Endothelial cell of umbilical vein (primary cell): Measurements from ENCODE around the gene TNFRSF14. TPM values are rescaled to one million over a fixed set of nuclear protein-coding genes. Genes with fewer than 3 reads are reported as not detected.

Source experiments
- BruUV-seq: library from RNA; stranded (reverse); fragments of 400-500 nt; replicated peaks from 2 replicates; lab custom pipeline; 2021; lab: Mats Ljungman, UMichigan
- CTCF ChIA-PET: fragments of 300-600, 350-600 bp; sonication (Branson Sonifier 250); formaldehyde crosslinking; loops from one replicate; lab custom pipeline; 2021; ENCODE audit warnings: antibody characterized with exemption, inconsistent platforms; lab: Charles Lee
- POLR2A ChIA-PET: fragments of 300-600, 350-600 bp; sonication (Branson Sonifier 250); formaldehyde crosslinking; loops from one replicate; lab custom pipeline; 2021; ENCODE audit warnings: antibody characterized with exemption, inconsistent platforms; lab: Charles Lee
- DNase-seq: peaks from one replicate; pipeline ENCODE4 v3.0.0-alpha.2; 2011; ENCODE audit warnings: low read depth, low spot score
- FAIRE-seq: peaks from 2 replicates; lab custom pipeline; 2011; peaks lifted over from hg19 to GRCh38; lab: Jason Lieb, UNC
- H2AFZ ChIP-seq: 2 replicates; pipeline ENCODE4 v1.6.0; 2012; ENCODE audit warnings: low read depth, low read length, control low read depth, inconsistent platforms
- H3K27ac ChIP-seq: 2 replicates; pipeline ENCODE4 v1.5.1; 2011; ENCODE audit warnings: low read depth, mild to moderate bottlenecking, control low read depth, low read length, moderate library complexity; ENCODE audit not compliant: insufficient read depth
- H3K27me3 ChIP-seq, 2 experiments: 2 replicates each; pipeline versions ENCODE4 v1.6.0 to v1.6.1; 2011; ENCODE audit warnings: low read length in 2 of 2, mixed read lengths in 1 of 2; ENCODE audit not compliant: control insufficient read depth in 2 of 2, insufficient read depth in 2 of 2
- H3K36me3 ChIP-seq, 2 experiments: 2 replicates in 1 of 2; 3 replicates in 1 of 2; pipeline ENCODE4 v1.5.1; 2011; ENCODE audit warnings: low read length in 2 of 2, mild to moderate bottlenecking in 1 of 2, moderate library complexity in 1 of 2; ENCODE audit not compliant: control insufficient read depth in 2 of 2, insufficient read depth in 2 of 2; ENCODE audit errors: extremely low read depth in 1 of 2
- H3K4me1 ChIP-seq: 3 replicates; pipeline ENCODE4 v1.5.1; 2011; ENCODE audit warnings: mild to moderate bottlenecking, low read length; ENCODE audit not compliant: control insufficient read depth, insufficient read depth; ENCODE audit errors: extremely low read depth
- H3K4me2 ChIP-seq: 2 replicates; pipeline ENCODE4 v1.6.1; 2011; ENCODE audit warnings: low read length, control low read depth, mixed read lengths; ENCODE audit not compliant: insufficient read depth
- H3K4me3 ChIP-seq, 3 experiments: fragments of 200-600 bp in 1 of 3; sonication (generic), shearing (Covaris generic) in 1 of 3; replicated peaks in 1 of 3; 2 replicates each; pipeline ENCODE4 v1.5.1; 2011 to 2016; ENCODE audit warnings: control low read depth in 3 of 3, low read length in 3 of 3, mild to moderate bottlenecking in 2 of 3, inconsistent platforms in 1 of 3, low read depth in 1 of 3, moderate library complexity in 1 of 3; ENCODE audit not compliant: insufficient read depth in 1 of 3
- H3K79me2 ChIP-seq: 2 replicates; pipeline ENCODE4 v1.6.0; 2012; ENCODE audit warnings: low read length, inconsistent platforms; ENCODE audit not compliant: control insufficient read depth, insufficient read depth
- H3K9ac ChIP-seq: replicated peaks from 2 replicates; pipeline ENCODE3; 2011; ENCODE audit warnings: low read length, control low read depth; ENCODE audit not compliant: insufficient read depth; ENCODE audit errors: extremely low read depth
- H3K9me1 ChIP-seq: replicated peaks from 3 replicates; pipeline ENCODE4 v1.6.0; 2011; ENCODE audit warnings: mild to moderate bottlenecking, low read length; ENCODE audit not compliant: control insufficient read depth, insufficient read depth; ENCODE audit errors: extremely low read depth
- H3K9me3 ChIP-seq: replicated peaks from 2 replicates; pipeline ENCODE4 v1.5.1; 2012; ENCODE audit warnings: low read length, inconsistent platforms; ENCODE audit not compliant: control insufficient read depth, insufficient read depth
- H4K20me1 ChIP-seq: replicated peaks from 2 replicates; pipeline ENCODE3; 2011; ENCODE audit warnings: mild to moderate bottlenecking, low read length; ENCODE audit not compliant: control insufficient read depth, insufficient read depth; ENCODE audit errors: extremely low read depth
- CTCF ChIP-seq, 2 donors: IDR thresholded peaks; 1 replicate in 1 of 2; 2 replicates in 1 of 2; pipeline ENCODE4 v1.5.1; 2011; ENCODE audit warnings: low read length in 2 of 2, mild to moderate bottlenecking in 2 of 2, moderate library complexity in 2 of 2, control low read depth in 1 of 2, inconsistent platforms in 1 of 2, low read depth in 1 of 2; ENCODE audit not compliant: insufficient read depth in 1 of 2; ENCODE audit errors: extremely low read depth in 1 of 2
- EZH2 ChIP-seq: IDR thresholded peaks from 2 replicates; pipeline ENCODE4 v1.6.1; 2012; ENCODE audit warnings: borderline replicate concordance, low read depth, mild to moderate bottlenecking, moderate library complexity, low read length, inconsistent platforms; ENCODE audit not compliant: severe bottlenecking
- FOS ChIP-seq: IDR thresholded peaks from 2 replicates; pipeline ENCODE4 v1.6.1; 2011; ENCODE audit warnings: mild to moderate bottlenecking, low read length, moderate library complexity, borderline replicate concordance; ENCODE audit not compliant: insufficient read depth
- GATA2 ChIP-seq: IDR thresholded peaks from 2 replicates; pipeline ENCODE4 v1.7.0; 2011; ENCODE audit warnings: low read depth, mild to moderate bottlenecking, moderate library complexity, mixed read lengths, low read length; ENCODE audit not compliant: insufficient read length, insufficient read depth
- JUN ChIP-seq: IDR thresholded peaks from 2 replicates; pipeline ENCODE4 v1.6.1; 2011; ENCODE audit warnings: borderline replicate concordance, low read depth; ENCODE audit not compliant: insufficient read length, insufficient read depth
- MYC ChIP-seq: IDR thresholded peaks from one replicate; pipeline ENCODE4 v1.6.1; 2011; ENCODE audit warnings: mild to moderate bottlenecking, low read depth, low read length
- POLR2A ChIP-seq: IDR thresholded peaks from 2 replicates; pipeline ENCODE4 v1.6.1; 2012; ENCODE audit warnings: low read depth, mild to moderate bottlenecking, control low read depth, low read length
- POLR2AphosphoS5 ChIP-seq: IDR thresholded peaks from 2 replicates; pipeline ENCODE4 v1.6.1; 2012; ENCODE audit warnings: low read depth, mild to moderate bottlenecking, control low read depth, low read length, moderate library complexity; ENCODE audit not compliant: insufficient read depth
- dilution Hi-C: fragments of 300-500 bp; cut with MboI; formaldehyde crosslinking; loops from one replicate; pipeline ENCODE4 v1.15.0; 2019; ENCODE audit warnings: low sequenced_read_pairs; ENCODE audit not compliant: extremely low pct_ligation_motif_present
- intact Hi-C: fragments of 100-400 bp; cut with micrococcal nuclease; formaldehyde crosslinking; loops from one replicate; pipeline ENCODE4 v1.10.0; 2022
- polyA plus RNA-seq, 4 experiments: library from polyadenylated mRNA; depleted of rRNA in 3 of 4; stranded (reverse) in 3 of 4; unstranded in 1 of 4; fragments of >200 nt; gene quantifications; 2 replicates each; pipeline versions ENCODE4 v1.2.1 to v1.2.3, GENCODE V29; 2011 to 2012; ENCODE audit warnings: missing spikeins in 1 of 4
- total RNA-seq: library from RNA; stranded (reverse); gene quantifications from 2 replicates; pipeline ENCODE4 v1.2.3, GENCODE V29; 2021
- TF ChIP-seq, protein P1 (sequence below): IDR thresholded peaks from 2 replicates; pipeline ENCODE4 v1.6.1; 2011; ENCODE audit not compliant: insufficient read depth, insufficient read length

TNFRSF14 gene
- total and polyA plus RNA-seq, 2 donors (not counting 3 experiments of a cell fraction or from before 2014, with no cell fraction given), result 40.9 to 49.4 TPM

DNA sequence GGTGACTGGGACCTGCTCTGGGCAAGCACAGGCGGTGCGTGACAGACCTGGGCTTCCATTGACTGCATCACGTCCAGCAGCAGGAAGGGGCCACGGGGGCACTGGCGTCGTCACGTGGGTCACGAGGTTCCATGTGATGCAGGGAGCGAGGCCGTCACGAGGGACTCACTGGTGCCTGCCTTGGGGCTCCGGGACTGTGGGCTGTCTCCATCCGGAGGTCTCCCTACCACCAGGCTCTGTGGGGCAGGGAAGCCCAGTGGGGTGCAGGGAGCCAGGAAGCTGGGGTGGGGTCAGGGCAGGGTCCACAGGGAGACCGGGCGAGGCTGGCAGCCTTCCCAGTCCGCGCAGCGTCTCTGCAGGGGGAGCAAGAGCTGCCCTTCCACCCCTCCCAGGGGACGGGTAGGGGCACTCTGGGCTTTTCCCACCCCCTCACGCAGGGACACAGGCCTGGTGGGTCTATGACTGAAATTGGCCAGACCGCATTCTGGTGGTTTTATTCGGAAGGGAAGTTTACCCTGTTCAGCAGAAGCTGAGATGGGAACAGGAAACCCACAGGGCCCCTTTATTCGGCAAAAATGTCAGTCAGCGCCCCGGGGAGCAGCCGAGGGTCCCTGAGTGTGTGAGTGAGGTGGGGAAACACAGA lies 416 bp upstream of the TNFRSF14 start:
- Histone ChIP-seq H3K27ac (peak overlapping the region; percentile 53), H3K4me3 (peak overlapping the region in 2 of 3 experiments; percentile 28 to 38), H3K36me3 (peaks cover 0 to 3% of the 10 kb centered on the region in 2 experiments), H3K27me3 (no peaks in the 10 kb centered on the region), H3K9me1 (no peaks in the 10 kb centered on the region), H2AFZ (peak overlapping the region; percentile 81), H3K4me2 (peak overlapping the region; percentile 60), H3K79me2 (no peaks in the 10 kb centered on the region), H3K9me3 (no peaks in the 10 kb centered on the region), H3K9ac (peak overlapping the region; percentile 37), H4K20me1 (no peaks in the 10 kb centered on the region), H3K4me1 (peaks cover 23% of the 10 kb centered on the region)
- intact Hi-C loops, result loop anchor here (1.0 kb wide), 3 partner anchors 23 to 88 kb away; no protein-coding TSS in a partner anchor
- dilution Hi-C loops, result no loop called here
- FAIRE-seq, result peak; percentile 33
- DNase-seq, result peak; percentile 42
- ChIA-PET POLR2A (interaction anchor here (0.7 to 1.2 kb wide), 2 partner anchors 30 to 422 kb away, joined by 3 read pairs; no protein-coding TSS in a partner anchor), CTCF (interaction anchor here (0.9 to 2.9 kb wide), 7 partner anchors 8 to 361 kb away, joined by 3 to 23 read pairs (median 5); partner anchors contain the start of genes FAAP20 and PRXL2B)
- no peak for TF ChIP-seq JUN
- no peak for TF ChIP-seq CTCF (IDR thresholded peaks at IDR 0.05; ENCODE audit: extremely low read depth in 1 of 2, insufficient read depth in 1 of 2, low read depth in 1 of 2, low read length in 2 of 2)
- TF ChIP-seq FOS, result no peak
- no peak for TF ChIP-seq GATA2
- TF ChIP-seq POLR2AphosphoS5, result no peak
- TF ChIP-seq EZH2, result no peak
- no peak for TF ChIP-seq POLR2A
- no peak for TF ChIP-seq MYC
- TF ChIP-seq, protein P1, sequence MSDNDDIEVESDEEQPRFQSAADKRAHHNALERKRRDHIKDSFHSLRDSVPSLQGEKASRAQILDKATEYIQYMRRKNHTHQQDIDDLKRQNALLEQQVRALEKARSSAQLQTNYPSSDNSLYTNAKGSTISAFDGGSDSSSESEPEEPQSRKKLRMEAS, result peak; percentile 93
- BruUV-seq, result no TSS peak
